ENCODE data around the gene SMYD5. TPM values are rescaled to one million over a fixed set of nuclear protein-coding genes. Genes with fewer than 3 reads are reported as not detected.

The SMYD5 gene
- total RNA-seq, 1 experiment from 2014 or later = 37.4 TPM

DNA sequence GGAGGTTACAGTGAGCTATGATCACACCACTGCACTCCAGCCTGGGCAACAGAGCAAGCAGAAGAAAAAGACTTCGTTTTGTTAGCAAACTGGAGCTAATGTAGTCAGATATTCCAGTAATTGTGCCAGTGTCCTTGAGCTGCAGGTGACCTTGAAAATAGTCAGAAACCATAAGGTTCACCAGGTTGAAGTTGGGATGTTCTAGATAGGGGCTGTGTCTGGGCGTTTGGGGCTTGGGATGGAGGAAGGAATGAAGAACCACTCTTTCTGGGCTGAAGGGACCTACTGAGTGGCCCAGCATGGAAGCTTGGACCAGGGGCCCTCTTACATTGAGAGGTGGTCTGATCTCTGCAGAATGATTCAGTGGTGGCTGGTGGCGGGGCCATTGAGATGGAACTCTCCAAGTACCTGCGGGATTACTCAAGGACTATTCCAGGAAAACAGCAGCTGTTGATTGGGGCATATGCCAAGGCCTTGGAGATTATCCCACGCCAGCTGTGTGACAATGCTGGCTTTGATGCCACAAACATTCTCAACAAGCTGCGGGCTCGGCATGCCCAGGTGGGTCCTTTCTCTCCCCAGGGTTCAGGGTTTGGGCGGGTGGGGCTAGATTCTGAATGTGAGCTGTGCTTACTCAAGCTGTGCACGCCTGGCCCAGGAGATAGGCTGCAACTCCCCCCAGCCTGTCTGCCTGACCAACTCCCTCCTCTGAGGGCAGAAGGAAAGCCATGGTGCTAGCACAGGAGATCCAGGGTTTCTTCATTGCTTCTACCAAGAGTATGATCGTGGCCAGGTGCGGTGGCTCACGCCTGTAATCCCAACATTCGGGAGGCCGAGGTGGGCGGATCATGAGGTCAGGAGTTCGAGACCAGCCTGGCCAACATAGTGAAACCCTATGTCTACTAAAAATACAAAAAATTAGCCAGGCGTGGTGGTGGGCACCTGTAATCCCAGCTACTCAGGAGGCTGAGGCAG lies 37.1 kb downstream of the SMYD5 start:
- Histone ChIP-seq H3K36me3 (ENCODE audit: control insufficient read depth in 1 of 2, insufficient read depth in 2 of 2, low read length in 2 of 2) (peaks cover 59 to 64% of the 10 kb centered on the region in 2 experiments), H3K4me2 (ENCODE audit: low read length) (no peak overlapping the region), H3K27ac (ENCODE audit: low read depth, low read length) (no peak overlapping the region), H3K27me3 (ENCODE audit: insufficient read depth, low read length) (no peaks in the 10 kb centered on the region), H2AFZ (ENCODE audit: low read depth, low read length, poor library complexity, severe bottlenecking) (no peak overlapping the region), H3K4me1 (ENCODE audit: control insufficient read depth in 1 of 2, insufficient read depth in 2 of 2, low read length in 2 of 2) (no peaks in the 10 kb centered on the region), H4K20me1 (ENCODE audit: insufficient read depth) (peaks cover 5% of the 10 kb centered on the region; the same call in 1 of the 2 replicates), H3K9ac (ENCODE audit: low read length) (no peak overlapping the region), H3K9me2 (ENCODE audit: insufficient read depth) (no peaks in the 10 kb centered on the region), H3K9me3 (ENCODE audit: control insufficient read depth in 1 of 2, insufficient read depth in 1 of 2, low read depth in 1 of 2, low read length in 2 of 2) (no peaks in the 10 kb centered on the region), H3K79me2 (ENCODE audit: insufficient read depth, low read length) (peaks cover 34% of the 10 kb centered on the region), H3K4me3 (replicated peaks in 1 of 2; ENCODE audit: low read depth in 1 of 2, low read length in 2 of 2) (no peak overlapping the region)
- POLR2A ChIA-PET = interaction anchor here (1.7 kb wide), 1 partner anchor 18 kb away, joined by 5 read pairs; the partner anchor contains the start of genes CCT7 and PRADC1
- RAD21 ChIA-PET (ENCODE audit: low non-redundant PET in 1 of 2, low total read pairs in 2 of 2, uncharacterized antibody in 2 of 2, unreplicated experiment in 2 of 2) = no interaction called here
- no TSS peak for BruUV-seq (replicated peaks)
- CTCF ChIA-PET = no interaction called here
- TF ChIP-seq MAX (IDR thresholded peaks at IDR 0.05) (no peak), POLR2A (IDR thresholded peaks at IDR 0.05; ENCODE audit: borderline replicate concordance, extremely low read depth, insufficient read depth, insufficient read length) (no peak), ZBTB33 (IDR thresholded peaks at IDR 0.05; ENCODE audit: extremely low read depth, insufficient replicate concordance, low read length) (no peak), FOSL1 (IDR thresholded peaks at IDR 0.05; ENCODE audit: low read depth) (no peak)
- no peak for DNase-seq (ENCODE audit: low read depth, low spot score)
- ATAC-seq = no peak
- intact Hi-C loops (cut with micrococcal nuclease) = no loop called here
